ENCODE data around the gene WIPF2.

GRCh38 chr17:40218740-40219593 lies at the start of gene WIPF2:
- TF ChIP-seq ZNF274 (IDR thresholded peaks at IDR 0.05; ENCODE audit: low read depth, low read length): no peak
- no peak for TF ChIP-seq SUZ12 (IDR thresholded peaks at IDR 0.05; ENCODE audit: extremely low read depth, insufficient read depth, insufficient read length)
